GM12878 (cell line): Measurements from ENCODE around the gene GYPC.

ENCODE experiments used
- ETV6 ChIP-seq, 2 experiments: fragments of 450-650 bp in 1 of 2; IDR thresholded peaks in 1 of 2; conservative IDR thresholded peaks in 1 of 2; 2 replicates each; pipeline ENCODE4 v1.6.1; 2014; ENCODE audit warnings: antibody characterized with exemption in 1 of 2, borderline replicate concordance in 1 of 2, low read depth in 1 of 2, mild to moderate bottlenecking in 1 of 2, moderate library complexity in 1 of 2
- POLR2AphosphoS5 ChIP-seq: IDR thresholded peaks from 2 replicates; pipeline ENCODE4 v1.6.1; 2011; ENCODE audit warnings: mild to moderate bottlenecking, low read length, inconsistent platforms
- STAT1 ChIP-seq: fragments of 450-650 bp; conservative IDR thresholded peaks from 2 replicates; pipeline ENCODE4 v1.6.1; 2014; ENCODE audit warnings: antibody characterized with exemption, mild to moderate bottlenecking
- TF ChIP-seq, protein P1 (sequence below), 3 experiments: IDR thresholded peaks in 2 of 3; conservative IDR thresholded peaks in 1 of 3; 2 replicates each; pipeline ENCODE4 v1.5.1; 2011; ENCODE audit warnings: low read depth in 3 of 3, low read length in 3 of 3, mild to moderate bottlenecking in 3 of 3, control low read depth in 2 of 3, moderate library complexity in 2 of 3, inconsistent platforms in 1 of 3, mixed read lengths in 1 of 3; ENCODE audit not compliant: control insufficient read depth in 2 of 3, insufficient read depth in 1 of 3; ENCODE audit errors: extremely low read depth in 1 of 3
- TF ChIP-seq, protein P2 (sequence below): IDR thresholded peaks from 2 replicates; pipeline ENCODE4 v1.6.1; 2011; ENCODE audit warnings: low read depth, low read length, improper control_type of control experiment, borderline replicate concordance

DNA sequence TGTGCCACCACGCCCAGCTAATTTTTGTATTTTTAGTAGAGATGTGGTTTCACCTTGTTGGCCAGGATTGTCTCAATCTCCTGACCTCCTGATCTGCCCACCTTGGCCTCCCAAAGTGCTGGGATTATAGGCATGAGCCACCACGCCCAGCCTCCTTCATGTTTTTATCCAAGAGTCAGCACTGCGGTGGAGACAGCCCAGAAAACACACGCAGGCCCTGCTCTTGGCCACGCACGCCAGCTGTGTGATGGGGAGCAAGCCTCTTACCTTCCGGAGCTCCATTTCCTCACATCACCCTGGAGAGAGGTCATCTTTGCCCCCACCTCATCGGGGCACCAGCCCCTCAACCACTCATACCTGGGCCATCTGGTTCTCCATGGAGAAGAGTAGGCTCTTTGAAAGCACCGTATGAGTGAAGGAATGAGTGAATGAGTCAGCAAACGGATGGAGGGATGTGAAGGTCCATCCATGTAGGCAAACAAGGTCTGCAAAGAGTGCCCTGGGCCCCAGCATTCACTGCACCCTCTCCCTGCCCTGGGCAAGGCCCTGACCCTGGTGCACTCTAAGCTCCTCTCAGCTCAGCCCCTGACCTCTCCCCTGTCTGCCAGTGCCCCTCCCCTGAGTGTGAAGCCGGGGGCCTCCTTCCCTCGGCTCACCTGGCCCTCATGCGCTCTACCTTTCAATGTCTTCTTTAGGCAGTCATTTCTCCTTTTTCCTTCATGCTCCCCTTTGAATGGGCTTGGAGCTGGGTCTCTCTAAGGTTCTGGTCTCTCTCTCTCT, 7.4 kb downstream of the GYPC start:
- TF ChIP-seq STAT1, result no peak
- no peak for TF ChIP-seq POLR2AphosphoS5
- TF ChIP-seq, protein P1, sequence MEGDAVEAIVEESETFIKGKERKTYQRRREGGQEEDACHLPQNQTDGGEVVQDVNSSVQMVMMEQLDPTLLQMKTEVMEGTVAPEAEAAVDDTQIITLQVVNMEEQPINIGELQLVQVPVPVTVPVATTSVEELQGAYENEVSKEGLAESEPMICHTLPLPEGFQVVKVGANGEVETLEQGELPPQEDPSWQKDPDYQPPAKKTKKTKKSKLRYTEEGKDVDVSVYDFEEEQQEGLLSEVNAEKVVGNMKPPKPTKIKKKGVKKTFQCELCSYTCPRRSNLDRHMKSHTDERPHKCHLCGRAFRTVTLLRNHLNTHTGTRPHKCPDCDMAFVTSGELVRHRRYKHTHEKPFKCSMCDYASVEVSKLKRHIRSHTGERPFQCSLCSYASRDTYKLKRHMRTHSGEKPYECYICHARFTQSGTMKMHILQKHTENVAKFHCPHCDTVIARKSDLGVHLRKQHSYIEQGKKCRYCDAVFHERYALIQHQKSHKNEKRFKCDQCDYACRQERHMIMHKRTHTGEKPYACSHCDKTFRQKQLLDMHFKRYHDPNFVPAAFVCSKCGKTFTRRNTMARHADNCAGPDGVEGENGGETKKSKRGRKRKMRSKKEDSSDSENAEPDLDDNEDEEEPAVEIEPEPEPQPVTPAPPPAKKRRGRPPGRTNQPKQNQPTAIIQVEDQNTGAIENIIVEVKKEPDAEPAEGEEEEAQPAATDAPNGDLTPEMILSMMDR (IDR thresholded peaks at IDR 0.05 in 2 of 3, conservative IDR thresholded peaks at IDR 0.05 in 1 of 3; ENCODE audit: control insufficient read depth in 2 of 3, extremely low read depth in 1 of 3, insufficient read depth in 1 of 3, low read depth in 3 of 3, low read length in 3 of 3), result no peak
- TF ChIP-seq, protein P2, sequence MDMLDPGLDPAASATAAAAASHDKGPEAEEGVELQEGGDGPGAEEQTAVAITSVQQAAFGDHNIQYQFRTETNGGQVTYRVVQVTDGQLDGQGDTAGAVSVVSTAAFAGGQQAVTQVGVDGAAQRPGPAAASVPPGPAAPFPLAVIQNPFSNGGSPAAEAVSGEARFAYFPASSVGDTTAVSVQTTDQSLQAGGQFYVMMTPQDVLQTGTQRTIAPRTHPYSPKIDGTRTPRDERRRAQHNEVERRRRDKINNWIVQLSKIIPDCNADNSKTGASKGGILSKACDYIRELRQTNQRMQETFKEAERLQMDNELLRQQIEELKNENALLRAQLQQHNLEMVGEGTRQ, result no peak
- TF ChIP-seq ETV6 (conservative IDR thresholded peaks at IDR 0.05 in 1 of 2, IDR thresholded peaks at IDR 0.05 in 1 of 2; ENCODE audit: borderline replicate concordance in 1 of 2, low read depth in 1 of 2), result no peak
